Measurements from ENCODE around the gene PTPRR. TPM values are rescaled to one million over a fixed set of nuclear protein-coding genes. Genes with fewer than 3 reads are reported as not detected.

PTPRR gene
- total and polyA plus RNA-seq, 7 donors, result 0.99 to 38.6 (median 4.2) TPM

GRCh38 chr12:70752327-70752726, 168.2 kb downstream of the PTPRR start:
- H3K4me3 ChIP-seq, result no peak overlapping the region
- H3K4me1 ChIP-seq, result no peaks in the 10 kb centered on the region
- no peak for DNase-seq
- intact Hi-C loops (cut with DNase I), result no loop called here
- no peaks in the 10 kb centered on the region for H3K9me3 ChIP-seq
- no peak overlapping the region for H3K27ac ChIP-seq
- no peaks in the 10 kb centered on the region for H3K27me3 ChIP-seq
- no peaks in the 10 kb centered on the region for H3K36me3 ChIP-seq
- no peak for TF ChIP-seq EP300 (IDR thresholded peaks at IDR 0.05)
- TF ChIP-seq POLR2AphosphoS5 (IDR thresholded peaks at IDR 0.05), result no peak
- no peak for TF ChIP-seq POLR2A (IDR thresholded peaks at IDR 0.05)
- TF ChIP-seq CTCF (IDR thresholded peaks at IDR 0.05), result no peak
- WGBS, 2 donors, result 87 to 89% methylated on average over 3 of the region's 3 CpGs

- intact Hi-C loops (cut with DNase I), result no loop called here
- TF ChIP-seq EP300 (IDR thresholded peaks at IDR 0.05), result no peak
- TF ChIP-seq POLR2A (IDR thresholded peaks at IDR 0.05), result no peak
- TF ChIP-seq CTCF (IDR thresholded peaks at IDR 0.05), result no peak
- TF ChIP-seq POLR2AphosphoS5 (IDR thresholded peaks at IDR 0.05), result no peak
- Histone ChIP-seq H3K36me3 (no peaks in the 10 kb centered on the region), H3K27me3 (no peaks in the 10 kb centered on the region), H3K4me1 (no peaks in the 10 kb centered on the region), H3K9me3 (no peaks in the 10 kb centered on the region), H3K4me3 (no peak overlapping the region), H3K27ac (no peak overlapping the region)
- no peak for DNase-seq
- 92 to 97% methylated on average over 2 of the region's 2 CpGs for WGBS, 2 donors
Observed at GRCh38 chr12:70749931-70750330, 170.6 kb downstream of the PTPRR start.

GRCh38 chr12:70748809-70749208, 171.7 kb downstream of the PTPRR start:
- Histone ChIP-seq H3K4me3 (no peak overlapping the region), H3K27ac (no peak overlapping the region), H3K4me1 (no peaks in the 10 kb centered on the region), H3K36me3 (no peaks in the 10 kb centered on the region), H3K9me3 (no peaks in the 10 kb centered on the region), H3K27me3 (no peaks in the 10 kb centered on the region)
- 73 to 97% methylated on average over 1 of the region's 1 CpG for WGBS, 2 donors
- intact Hi-C loops (cut with DNase I), result no loop called here
- TF ChIP-seq POLR2A (IDR thresholded peaks at IDR 0.05), result no peak
- DNase-seq, result no peak

GRCh38 chr12:70747445-70748260, 172.9 kb downstream of the PTPRR start:
- Histone ChIP-seq H3K4me1 (no peaks in the 10 kb centered on the region), H3K4me3 (no peak overlapping the region), H3K9me3 (no peaks in the 10 kb centered on the region), H3K36me3 (no peaks in the 10 kb centered on the region), H3K27ac (no peak overlapping the region), H3K27me3 (no peaks in the 10 kb centered on the region)
- no peak for DNase-seq
- TF ChIP-seq CTCF (IDR thresholded peaks at IDR 0.05) (no peak), EP300 (IDR thresholded peaks at IDR 0.05) (no peak), POLR2A (IDR thresholded peaks at IDR 0.05) (no peak), POLR2AphosphoS5 (IDR thresholded peaks at IDR 0.05) (no peak)
- 78 to 83% methylated on average over 6 of the region's 6 CpGs for WGBS, 2 donors
- intact Hi-C loops (cut with DNase I), result no loop called here

GRCh38 chr12:70745048-70745447, 175.5 kb downstream of the PTPRR start:
- H3K9me3 ChIP-seq, result no peaks in the 10 kb centered on the region
- H3K4me3 ChIP-seq, result no peak overlapping the region
- intact Hi-C loops (cut with DNase I), result no loop called here
- DNase-seq, result no peak
- H3K36me3 ChIP-seq, result no peaks in the 10 kb centered on the region
- no peaks in the 10 kb centered on the region for H3K4me1 ChIP-seq
- no peak for TF ChIP-seq CTCF (IDR thresholded peaks at IDR 0.05)
- no peak for TF ChIP-seq POLR2AphosphoS5 (IDR thresholded peaks at IDR 0.05)
- TF ChIP-seq EP300 (IDR thresholded peaks at IDR 0.05), result no peak
- TF ChIP-seq POLR2A (IDR thresholded peaks at IDR 0.05), result no peak
- 84 to 92% methylated on average over 7 of the region's 7 CpGs for WGBS, 2 donors
- no peak overlapping the region for H3K27ac ChIP-seq
- no peaks in the 10 kb centered on the region for H3K27me3 ChIP-seq
